Lung (tissue), 12 donors: Measurements from ENCODE around the gene PAK2. TPM values are rescaled to one million over a fixed set of nuclear protein-coding genes. Genes with fewer than 3 reads are reported as not detected.
A peak's percentile ranks its signal among the peaks of the same experiment; 100 is the strongest.

Experiments
- ATAC-seq: fragments of 200-7000 bp; cut with Tn5 transposase; one replicate; pipeline ENCODE4 v1.9.1; 2020; ENCODE audit warnings: moderate number of reproducible peaks; ENCODE audit not compliant: insufficient read depth, low FRiP score
- DNase-seq, 3 donors: peaks; one replicate each; pipeline ENCODE4 v3.0.0-alpha.2; 2013 to 2017
- H3K27ac ChIP-seq, 2 donors: one replicate each; pipeline ENCODE4 v1.5.1; 2013; ENCODE audit warnings: mild to moderate bottlenecking in 2 of 2, moderate library complexity in 2 of 2, control low read depth in 1 of 2, inconsistent platforms in 1 of 2, low read depth in 1 of 2, low read length in 1 of 2
- H3K27me3 ChIP-seq, 3 donors: one replicate each; pipeline ENCODE4 v1.5.1; 2013; ENCODE audit warnings: low read length in 2 of 3; ENCODE audit not compliant: control insufficient read depth in 3 of 3, insufficient read depth in 3 of 3
- H3K36me3 ChIP-seq, 4 donors: one replicate each; pipeline ENCODE4 v1.5.1; 2013; ENCODE audit warnings: low read length in 4 of 4, mild to moderate bottlenecking in 1 of 4, moderate library complexity in 1 of 4; ENCODE audit not compliant: control insufficient read depth in 4 of 4, insufficient read depth in 4 of 4
- H3K4me1 ChIP-seq, 5 donors: one replicate each; pipeline ENCODE4 v1.5.1; 2013; ENCODE audit warnings: low read length in 5 of 5, mild to moderate bottlenecking in 2 of 5, moderate library complexity in 1 of 5; ENCODE audit not compliant: control insufficient read depth in 5 of 5, insufficient read depth in 5 of 5
- H3K4me3 ChIP-seq: one replicate; pipeline ENCODE4 v1.5.1; 2013; ENCODE audit warnings: mild to moderate bottlenecking, control low read depth, moderate library complexity
- H3K9ac ChIP-seq, 2 donors: one replicate each; pipeline ENCODE4 v1.5.1; 2013; ENCODE audit warnings: low read length in 2 of 2, control low read depth in 1 of 2; ENCODE audit not compliant: insufficient read depth in 1 of 2
- H3K9me3 ChIP-seq, 4 donors: one replicate each; pipeline ENCODE4 v1.5.1; 2013; ENCODE audit warnings: low read length in 3 of 4, mild to moderate bottlenecking in 1 of 4, moderate library complexity in 1 of 4; ENCODE audit not compliant: control insufficient read depth in 4 of 4, insufficient read depth in 3 of 4
- WGBS, 2 donors: extraction: QIAGEN DNeasy Blood & Tissue Kit; methylation state at CpG; one replicate each; pipeline ENCODE4 v1.1.7; 2013; 5-methylcytosine and 5-hydroxymethylcytosine counted together
- polyA plus RNA-seq, 2 donors: library from polyadenylated mRNA; stranded (reverse); fragments of 200-250 nt; gene quantifications; one replicate each; pipeline ENCODE4 v1.2.1, GENCODE V29; 2013
- total RNA-seq, 2 donors: library from RNA; depleted of rRNA in 1 of 2; stranded (reverse); fragments of >200 nt in 1 of 2; gene quantifications; one replicate each; pipeline ENCODE4 v1.2.1, GENCODE V29; 2014 to 2021
- TF ChIP-seq, protein P1 (sequence below): IDR thresholded peaks from 2 replicates; pipeline ENCODE4 v1.5.1; 2012; ENCODE audit warnings: mild to moderate bottlenecking; ENCODE audit errors: control extremely low read depth, extremely low read depth
- donor health status: control.
- donor health status: control.
- donor health status: Bipolar disorder and iron deficiency.
- donor health status: healthy.
- donor health status: DM: yes; HTN: yes; CAD: no.

PAK2 gene
- total and polyA plus RNA-seq, 4 donors = 23.7 to 81.4 (median 55.1) TPM

DNA sequence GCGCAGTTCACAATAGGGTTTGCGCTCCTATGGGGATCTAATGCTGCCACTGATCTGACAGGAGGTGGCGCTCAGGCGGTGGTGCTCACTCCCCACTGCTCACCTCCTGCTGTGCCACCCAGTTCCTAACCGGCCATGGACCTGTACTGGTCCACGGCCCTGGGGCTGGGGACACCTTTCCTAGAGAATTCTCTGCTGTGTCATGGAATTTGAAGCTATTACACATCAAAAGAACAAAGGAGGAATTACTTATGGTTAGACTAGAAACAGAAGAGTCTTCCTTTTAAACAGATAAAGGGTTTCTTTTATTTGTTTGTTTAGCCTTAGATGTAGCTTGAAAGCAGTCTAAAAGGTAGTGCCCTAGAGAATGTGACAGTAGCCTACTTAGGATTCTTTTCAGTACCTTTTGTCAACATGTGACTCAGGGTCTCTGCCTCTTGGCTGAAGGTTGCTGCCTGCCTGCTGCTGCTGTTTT is 50.3 kb downstream of the PAK2 start:
- Histone ChIP-seq H3K36me3 (peaks cover 2 to 11% (median 4%) of the 10 kb centered on the region in 4 donors), H3K4me3 (no peak overlapping the region), H3K27me3 (no peaks in the 10 kb centered on the region), H3K9me3 (no peaks in the 10 kb centered on the region), H3K9ac (no peak overlapping the region), H3K27ac (no peak overlapping the region), H3K4me1 (peaks cover 0 to 2% (median 0%) of the 10 kb centered on the region in 5 donors)
- TF ChIP-seq, protein P1, sequence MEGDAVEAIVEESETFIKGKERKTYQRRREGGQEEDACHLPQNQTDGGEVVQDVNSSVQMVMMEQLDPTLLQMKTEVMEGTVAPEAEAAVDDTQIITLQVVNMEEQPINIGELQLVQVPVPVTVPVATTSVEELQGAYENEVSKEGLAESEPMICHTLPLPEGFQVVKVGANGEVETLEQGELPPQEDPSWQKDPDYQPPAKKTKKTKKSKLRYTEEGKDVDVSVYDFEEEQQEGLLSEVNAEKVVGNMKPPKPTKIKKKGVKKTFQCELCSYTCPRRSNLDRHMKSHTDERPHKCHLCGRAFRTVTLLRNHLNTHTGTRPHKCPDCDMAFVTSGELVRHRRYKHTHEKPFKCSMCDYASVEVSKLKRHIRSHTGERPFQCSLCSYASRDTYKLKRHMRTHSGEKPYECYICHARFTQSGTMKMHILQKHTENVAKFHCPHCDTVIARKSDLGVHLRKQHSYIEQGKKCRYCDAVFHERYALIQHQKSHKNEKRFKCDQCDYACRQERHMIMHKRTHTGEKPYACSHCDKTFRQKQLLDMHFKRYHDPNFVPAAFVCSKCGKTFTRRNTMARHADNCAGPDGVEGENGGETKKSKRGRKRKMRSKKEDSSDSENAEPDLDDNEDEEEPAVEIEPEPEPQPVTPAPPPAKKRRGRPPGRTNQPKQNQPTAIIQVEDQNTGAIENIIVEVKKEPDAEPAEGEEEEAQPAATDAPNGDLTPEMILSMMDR = no peak
- ATAC-seq (peak; percentile 13), DNase-seq (no peak)
- 97 to 99% methylated on average over 6 of the region's 6 CpGs for WGBS, 2 donors

DNA sequence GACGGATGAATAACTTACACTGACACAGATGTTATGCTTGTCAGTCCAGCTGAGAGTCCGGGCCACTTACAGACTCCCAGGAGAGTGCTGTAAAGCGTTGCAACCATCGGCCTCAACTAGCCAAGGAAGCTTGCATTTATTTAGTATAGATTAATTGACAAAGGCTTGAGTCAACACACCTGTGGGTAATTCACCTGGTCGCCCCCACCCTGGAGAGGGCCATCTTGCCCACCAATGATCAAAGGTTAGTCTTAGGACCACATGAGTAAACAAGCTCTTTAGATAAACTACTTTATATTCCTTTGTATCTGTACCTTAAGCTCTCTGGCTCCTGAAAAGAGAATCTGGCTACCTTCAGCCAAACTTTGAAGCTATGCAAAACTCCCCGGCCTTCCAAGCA is 51.0 kb downstream of the PAK2 start:
- H3K36me3 ChIP-seq = peaks cover 0 to 5% (median 3%) of the 10 kb centered on the region in 4 donors
- H3K9ac ChIP-seq = no peak overlapping the region
- no peak for DNase-seq
- TF ChIP-seq, protein P1 = no peak
- H3K4me1 ChIP-seq = peaks cover 0 to 2% (median 0%) of the 10 kb centered on the region in 5 donors
- no peak for ATAC-seq
- H3K4me3 ChIP-seq = no peak overlapping the region
- H3K27me3 ChIP-seq = no peaks in the 10 kb centered on the region
- 88 to 98% methylated on average over 6 of the region's 6 CpGs for WGBS, 2 donors
- H3K27ac ChIP-seq = no peak overlapping the region
- H3K9me3 ChIP-seq = no peaks in the 10 kb centered on the region

DNA sequence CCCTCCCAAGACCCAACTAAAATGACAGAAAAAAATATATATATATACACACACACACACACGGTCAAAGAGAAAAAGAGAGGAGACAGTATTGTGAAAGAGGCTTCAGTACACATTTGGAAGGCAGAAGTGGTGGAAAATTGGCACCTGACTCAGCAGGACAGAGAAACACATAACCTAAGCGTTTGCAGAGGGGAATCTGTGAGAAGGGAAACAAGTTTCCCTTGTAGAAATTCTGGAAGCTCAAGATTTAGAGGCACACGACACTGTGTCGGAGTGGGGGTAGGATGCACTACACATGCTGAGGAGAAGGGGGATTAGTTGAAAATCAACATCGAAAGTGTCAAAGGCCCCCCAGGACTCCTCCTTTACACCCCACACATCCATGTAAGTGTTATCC is 53.1 kb downstream of the PAK2 start:
- Histone ChIP-seq H3K9me3 (no peaks in the 10 kb centered on the region), H3K36me3 (peaks cover 0 to 5% (median 1%) of the 10 kb centered on the region in 4 donors), H3K27ac (peak overlapping the region in 1 of 2 donors; percentile 33), H3K4me1 (peaks cover 0 to 2% (median 0%) of the 10 kb centered on the region in 5 donors), H3K4me3 (no peak overlapping the region), H3K27me3 (no peaks in the 10 kb centered on the region), H3K9ac (no peak overlapping the region)
- WGBS, 2 donors = 42 to 53% methylated on average over 5 of the region's 5 CpGs
- no peak for ATAC-seq
- TF ChIP-seq, protein P1 = no peak
- peak in 1 of 3 donors; percentile 16 for DNase-seq

DNA sequence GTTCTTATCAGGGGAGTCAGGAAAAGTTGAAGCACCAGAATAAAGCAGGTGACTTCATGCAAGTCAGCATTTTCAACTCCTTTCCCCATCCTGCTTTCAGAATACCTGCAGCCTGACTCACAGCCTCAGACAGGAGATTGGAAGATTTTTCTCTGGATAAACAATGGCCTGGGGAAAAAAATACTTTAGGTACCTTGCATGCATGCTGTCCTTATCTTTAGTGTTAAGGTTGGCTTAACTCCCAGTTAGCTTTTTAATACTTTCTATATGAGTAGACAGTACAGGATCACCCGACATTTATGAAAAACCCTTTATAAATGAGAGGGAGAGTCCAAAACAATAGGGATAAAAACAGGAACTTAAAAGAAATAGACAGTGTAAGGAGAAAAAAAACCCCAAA is 53.6 kb downstream of the PAK2 start:
- peaks cover 0 to 2% (median 0%) of the 10 kb centered on the region in 5 donors for H3K4me1 ChIP-seq
- no peaks in the 10 kb centered on the region for H3K27me3 ChIP-seq
- TF ChIP-seq, protein P1 = no peak
- peak; percentile 75 for ATAC-seq
- no peak overlapping the region for H3K27ac ChIP-seq
- H3K4me3 ChIP-seq = no peak overlapping the region
- no peak overlapping the region for H3K9ac ChIP-seq
- no peaks in the 10 kb centered on the region for H3K9me3 ChIP-seq
- WGBS, 2 donors = 55 to 81% methylated on average over 1 of the region's 1 CpG
- H3K36me3 ChIP-seq = peaks cover 0 to 5% (median 1%) of the 10 kb centered on the region in 4 donors
- DNase-seq = peak in 2 of 3 donors; percentile 34
